NCI-H1417 treated with DMSO at 0.1 percent for 48 hours (cell line): Measurements from ENCODE around the gene GNG13.

Experiments
- DNase-seq: peaks from one replicate; lab custom pipeline; 2025; lab: John Stamatoyannopoulos, UW

Gene GNG13

GRCh38 chr16:813204-813915 lies 12.8 kb upstream of the GNG13 start:
- DNase-seq, result no peak

GRCh38 chr16:808085-808386 lies 7.5 kb upstream of the GNG13 start:
- no peak for DNase-seq

- DNase-seq, result peak; percentile 75
These were observed 7.0 kb upstream of the GNG13 start for GRCh38 chr16:807347-808084.

- no peak for DNase-seq
These were observed 4.9 kb upstream of the GNG13 start for GRCh38 chr16:805474-805873.

GRCh38 chr16:804193-805048 lies 3.9 kb upstream of the GNG13 start:
- DNase-seq, result no peak

- no peak for DNase-seq
These were observed 3.2 kb upstream of the GNG13 start for GRCh38 chr16:803754-804080.

GRCh38 chr16:802914-803753 lies 2.6 kb upstream of the GNG13 start:
- DNase-seq, result no peak

- no peak for DNase-seq
These were observed 1.9 kb upstream of the GNG13 start for GRCh38 chr16:802461-802860.

- no peak for DNase-seq
These were observed 1.2 kb upstream of the GNG13 start for GRCh38 chr16:801584-802363.

GRCh38 chr16:800834-801511 lies 439 bp upstream of the GNG13 start:
- no peak for DNase-seq

GRCh38 chr16:799111-799947 lies 1.2 kb downstream of the GNG13 start:
- DNase-seq, result no peak

GRCh38 chr16:798666-799065 lies 1.9 kb downstream of the GNG13 start:
- DNase-seq, result no peak

GRCh38 chr16:797686-798085 lies 2.8 kb downstream of the GNG13 start:
- no peak for DNase-seq

- no peak for DNase-seq
These were observed 3.5 kb downstream of the GNG13 start for GRCh38 chr16:797120-797420.

- DNase-seq, result no peak
These were observed 4.0 kb downstream of the GNG13 start for GRCh38 chr16:796296-797119.

GRCh38 chr16:795580-796229 lies 4.8 kb downstream of the GNG13 start:
- DNase-seq, result no peak

GRCh38 chr16:794853-795466 lies 5.6 kb downstream of the GNG13 start:
- DNase-seq, result no peak
